ENCODE data around the gene UIMC1.

UIMC1 gene

DNA sequence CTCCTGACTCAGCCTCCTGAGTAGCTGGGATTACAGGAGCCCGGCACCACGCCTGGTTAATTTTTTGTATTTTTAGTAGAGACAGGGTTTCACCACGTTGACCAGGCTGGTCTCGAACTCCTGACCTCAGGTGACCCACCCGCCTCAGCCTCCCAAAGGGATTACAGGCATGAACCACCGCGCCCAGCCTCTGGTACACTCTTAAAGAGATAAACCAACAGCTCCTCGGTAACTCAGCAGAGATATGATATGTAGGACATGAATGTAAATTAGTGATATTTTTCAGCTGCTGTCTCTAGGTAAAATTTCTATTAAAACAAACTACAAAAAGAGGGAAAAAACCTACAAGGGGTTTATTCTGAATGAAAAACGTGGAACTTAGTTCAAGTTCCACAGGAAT, 64.6 kb downstream of the UIMC1 start:
- Histone ChIP-seq H3K27ac (ENCODE audit: low read depth, low read length) (no peak overlapping the region), H3K27me3 (ENCODE audit: control insufficient read depth, insufficient read depth, low read length) (no peaks in the 10 kb centered on the region), H3K9ac (ENCODE audit: low read length) (no peak overlapping the region), H3K4me1 (ENCODE audit: control insufficient read depth, insufficient read depth, low read length) (no peaks in the 10 kb centered on the region), H3K4me3 (ENCODE audit: low read length) (no peak overlapping the region), H3K36me3 (ENCODE audit: control insufficient read depth, insufficient read depth, low read length) (peaks cover 11% of the 10 kb centered on the region)

DNA sequence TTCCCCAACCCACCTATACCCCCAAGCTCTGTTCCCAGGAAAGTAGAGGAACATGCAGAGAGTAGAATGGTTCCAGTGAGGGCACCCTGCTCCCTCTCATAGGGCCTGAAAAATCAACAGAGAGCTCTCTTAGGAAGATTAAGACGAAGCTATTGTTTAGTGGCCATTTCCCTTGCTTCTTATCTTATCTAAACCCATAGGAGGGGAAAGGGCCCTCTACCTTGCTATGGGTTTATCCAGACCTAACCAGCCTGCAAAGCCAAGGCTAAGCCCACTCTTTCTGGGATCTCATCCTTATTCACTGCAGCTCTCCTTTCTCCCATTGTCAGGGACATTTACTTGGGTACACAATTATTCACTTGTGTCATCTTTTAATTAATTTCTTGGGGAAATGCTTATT, 68.1 kb downstream of the UIMC1 start:
- Histone ChIP-seq H3K9ac (ENCODE audit: low read length) (no peak overlapping the region), H3K4me3 (ENCODE audit: low read length) (no peak overlapping the region), H3K27ac (ENCODE audit: low read depth, low read length) (no peak overlapping the region), H3K27me3 (ENCODE audit: control insufficient read depth, insufficient read depth, low read length) (no peaks in the 10 kb centered on the region), H3K36me3 (ENCODE audit: control insufficient read depth, insufficient read depth, low read length) (peaks cover 11% of the 10 kb centered on the region), H3K4me1 (ENCODE audit: control insufficient read depth, insufficient read depth, low read length) (no peaks in the 10 kb centered on the region)

DNA sequence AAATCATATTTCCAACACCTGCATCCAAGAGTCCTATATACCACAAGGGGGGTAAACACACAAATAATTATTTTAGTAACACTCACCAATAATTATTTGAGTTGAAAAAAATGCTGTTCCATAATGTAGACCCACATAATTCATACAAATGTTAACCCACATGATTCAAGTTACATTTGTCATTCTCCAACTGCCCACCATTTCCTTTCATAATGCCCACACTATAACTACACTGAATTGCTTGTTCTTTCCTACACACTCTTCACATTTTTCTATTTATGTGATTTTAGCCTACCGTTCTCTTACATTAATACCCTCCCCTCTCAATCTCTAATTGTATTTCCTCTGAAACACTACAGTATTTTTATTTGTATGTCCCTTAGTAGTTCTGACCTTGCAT, 71.6 kb downstream of the UIMC1 start:
- Histone ChIP-seq H3K36me3 (ENCODE audit: control insufficient read depth, insufficient read depth, low read length) (peaks cover 12% of the 10 kb centered on the region), H3K27me3 (ENCODE audit: control insufficient read depth, insufficient read depth, low read length) (no peaks in the 10 kb centered on the region), H3K4me1 (ENCODE audit: control insufficient read depth, insufficient read depth, low read length) (no peaks in the 10 kb centered on the region), H3K27ac (ENCODE audit: low read depth, low read length) (no peak overlapping the region), H3K4me3 (ENCODE audit: low read length) (no peak overlapping the region), H3K9ac (ENCODE audit: low read length) (no peak overlapping the region)

DNA sequence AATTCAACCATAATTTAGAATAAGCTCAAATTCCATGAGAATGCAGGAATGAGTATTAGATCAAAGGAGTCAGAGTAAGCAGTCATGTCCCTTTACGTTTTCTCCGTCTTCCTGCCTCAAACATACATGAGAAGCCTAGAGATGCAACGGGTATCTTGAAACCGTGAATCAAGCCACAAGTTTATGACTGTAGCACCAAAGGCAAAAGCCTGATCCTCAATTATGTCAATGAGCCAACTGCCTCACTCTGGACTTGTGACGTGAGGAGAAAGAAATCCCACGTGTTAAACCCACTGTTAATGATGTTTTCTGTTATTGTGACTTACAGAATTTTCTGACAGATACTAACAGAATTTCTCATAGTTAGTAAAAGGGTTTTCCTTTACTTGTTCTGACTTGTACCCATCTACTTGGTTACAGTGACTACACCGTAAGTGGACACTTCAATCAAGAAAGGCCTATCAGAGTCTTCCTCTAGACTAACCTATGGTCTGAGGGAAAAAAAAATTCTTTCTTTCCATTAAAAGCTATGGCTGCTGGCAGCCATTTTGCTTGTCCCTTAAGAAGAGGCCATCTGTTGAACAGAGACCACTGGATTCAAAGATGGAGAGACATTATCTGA, 72.2 kb downstream of the UIMC1 start:
- H3K36me3 ChIP-seq (ENCODE audit: control insufficient read depth, insufficient read depth, low read length), result peaks cover 11% of the 10 kb centered on the region

DNA sequence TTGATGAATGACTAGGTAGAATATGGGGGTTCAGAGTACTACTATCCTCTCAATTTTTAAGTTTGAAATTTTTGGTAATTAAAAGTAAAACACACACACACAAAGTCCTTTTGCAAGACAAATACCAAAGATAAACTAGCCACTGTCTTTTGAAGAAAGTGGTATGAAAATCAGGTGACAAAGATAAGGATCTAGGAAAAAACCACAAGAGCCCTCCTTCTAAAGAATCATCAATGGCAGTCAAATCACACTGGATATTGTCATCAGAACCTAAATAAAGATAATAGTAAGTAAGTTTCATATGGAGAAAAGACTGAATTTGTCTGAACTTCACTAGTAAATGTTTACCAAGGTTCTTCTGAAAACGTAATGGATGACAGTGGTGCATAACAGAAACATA, 76.9 kb downstream of the UIMC1 start:
- H3K27me3 ChIP-seq (ENCODE audit: control insufficient read depth, insufficient read depth, low read length), result no peaks in the 10 kb centered on the region
- no peak overlapping the region for H3K4me3 ChIP-seq (ENCODE audit: low read length)
- no peak overlapping the region for H3K27ac ChIP-seq (ENCODE audit: low read depth, low read length)
- H3K9ac ChIP-seq (ENCODE audit: low read length), result no peak overlapping the region
- no peaks in the 10 kb centered on the region for H3K4me1 ChIP-seq (ENCODE audit: control insufficient read depth, insufficient read depth, low read length)
- peaks cover 4% of the 10 kb centered on the region for H3K36me3 ChIP-seq (ENCODE audit: control insufficient read depth, insufficient read depth, low read length)

More for the DNA sequence above, 72.2 kb downstream of the UIMC1 start:
- Histone ChIP-seq H3K27ac (ENCODE audit: low read depth, low read length) (no peak overlapping the region), H3K4me3 (ENCODE audit: low read length) (no peak overlapping the region), H3K4me1 (ENCODE audit: control insufficient read depth, insufficient read depth, low read length) (no peaks in the 10 kb centered on the region), H3K27me3 (ENCODE audit: control insufficient read depth, insufficient read depth, low read length) (no peaks in the 10 kb centered on the region), H3K9ac (ENCODE audit: low read length) (no peak overlapping the region)

DNA sequence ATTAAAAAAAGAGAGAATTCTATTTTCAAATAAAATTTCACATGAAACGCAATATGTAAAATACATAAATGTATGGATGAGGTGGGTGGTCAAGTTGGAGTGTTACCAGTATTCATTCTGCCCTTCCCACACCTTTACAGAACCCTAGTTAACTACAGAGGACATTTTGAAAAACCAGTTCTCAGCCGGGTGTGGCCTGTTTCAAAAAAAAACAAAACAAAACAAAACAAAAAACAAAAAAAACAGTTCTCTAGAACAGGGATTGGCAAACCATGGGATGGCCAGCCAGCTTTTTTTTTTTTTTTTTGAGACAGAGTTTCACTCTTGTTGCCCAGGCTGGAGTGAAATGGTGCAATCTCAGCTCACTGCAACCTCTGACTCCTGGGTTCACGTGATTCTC, 79.0 kb downstream of the UIMC1 start:
- Histone ChIP-seq H3K9ac (ENCODE audit: low read length) (no peak overlapping the region), H3K27me3 (ENCODE audit: control insufficient read depth, insufficient read depth, low read length) (no peaks in the 10 kb centered on the region), H3K4me1 (ENCODE audit: control insufficient read depth, insufficient read depth, low read length) (no peaks in the 10 kb centered on the region), H3K4me3 (ENCODE audit: low read length) (no peak overlapping the region), H3K27ac (ENCODE audit: low read depth, low read length) (no peak overlapping the region), H3K36me3 (ENCODE audit: control insufficient read depth, insufficient read depth, low read length) (peaks cover 4% of the 10 kb centered on the region)

DNA sequence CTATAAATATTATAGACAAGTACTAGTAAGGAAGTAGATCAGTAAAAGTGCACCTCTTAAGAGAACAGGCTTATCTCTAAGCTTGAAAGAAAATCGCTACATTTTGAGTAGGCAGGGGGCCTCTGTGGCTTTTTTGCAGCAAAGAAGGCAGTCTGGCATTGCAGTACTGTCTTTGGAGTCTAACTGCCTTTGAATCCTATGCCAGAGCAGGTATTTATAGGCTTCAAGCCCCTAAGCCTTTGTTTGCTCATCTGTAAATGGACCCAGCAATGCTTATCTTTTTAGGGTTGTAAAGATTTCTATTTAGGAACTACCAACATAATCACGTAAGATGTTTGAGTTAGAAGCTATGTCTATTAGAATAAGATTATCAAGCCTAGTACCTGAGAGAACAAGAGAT, 83.8 kb downstream of the UIMC1 start:
- Histone ChIP-seq H3K27me3 (ENCODE audit: control insufficient read depth, insufficient read depth, low read length) (no peaks in the 10 kb centered on the region), H3K36me3 (ENCODE audit: control insufficient read depth, insufficient read depth, low read length) (no peaks in the 10 kb centered on the region), H3K9ac (ENCODE audit: low read length) (no peak overlapping the region), H3K4me1 (ENCODE audit: control insufficient read depth, insufficient read depth, low read length) (no peaks in the 10 kb centered on the region), H3K27ac (ENCODE audit: low read depth, low read length) (no peak overlapping the region), H3K4me3 (ENCODE audit: low read length) (no peak overlapping the region)

DNA sequence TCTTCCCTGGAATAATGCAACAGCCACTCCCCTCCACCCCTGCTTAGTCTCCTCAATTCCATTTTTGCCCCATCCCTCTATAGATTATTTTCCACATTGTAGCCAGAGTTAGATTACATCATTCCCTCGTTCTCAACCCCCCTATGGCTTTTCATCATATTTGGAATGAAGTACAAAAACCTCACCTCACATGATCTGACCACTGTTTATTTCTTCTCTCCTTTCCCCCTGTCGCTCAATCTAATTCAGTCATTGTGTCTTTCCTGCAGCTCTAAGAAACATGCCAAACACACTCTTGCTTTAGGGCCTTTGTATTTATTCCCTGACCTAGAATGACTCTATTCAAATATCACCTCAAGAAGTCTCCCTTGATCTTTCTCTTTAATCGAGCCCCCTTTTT, 84.9 kb downstream of the UIMC1 start:
- H3K9ac ChIP-seq (ENCODE audit: low read length), result no peak overlapping the region
- H3K4me3 ChIP-seq (ENCODE audit: low read length), result no peak overlapping the region
- H3K27ac ChIP-seq (ENCODE audit: low read depth, low read length), result no peak overlapping the region
- no peaks in the 10 kb centered on the region for H3K27me3 ChIP-seq (ENCODE audit: control insufficient read depth, insufficient read depth, low read length)
- peaks cover 3% of the 10 kb centered on the region for H3K36me3 ChIP-seq (ENCODE audit: control insufficient read depth, insufficient read depth, low read length)
- H3K4me1 ChIP-seq (ENCODE audit: control insufficient read depth, insufficient read depth, low read length), result no peaks in the 10 kb centered on the region

DNA sequence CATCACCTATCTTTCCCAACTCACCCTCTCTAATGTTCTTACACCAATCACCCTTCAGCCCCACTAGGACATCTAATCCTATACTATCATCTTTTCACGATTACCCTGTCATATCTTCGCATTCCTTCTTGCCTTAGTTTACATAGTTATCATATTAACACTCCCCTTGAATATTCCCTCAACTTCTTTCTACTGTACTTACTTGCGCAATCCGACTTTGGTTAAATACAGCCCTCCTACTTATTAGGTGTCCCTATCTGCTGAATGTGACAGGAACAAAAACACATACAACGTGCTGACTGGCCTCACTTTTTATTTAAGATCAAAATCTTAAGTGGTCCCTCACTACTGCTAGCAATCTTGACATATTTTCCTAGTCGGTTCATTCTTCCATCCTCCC, 88.0 kb downstream of the UIMC1 start:
- H3K36me3 ChIP-seq (ENCODE audit: control insufficient read depth, insufficient read depth, low read length), result peaks cover 3% of the 10 kb centered on the region
- H3K27me3 ChIP-seq (ENCODE audit: control insufficient read depth, insufficient read depth, low read length), result no peaks in the 10 kb centered on the region
- H3K4me3 ChIP-seq (ENCODE audit: low read length), result no peak overlapping the region
- H3K27ac ChIP-seq (ENCODE audit: low read depth, low read length), result no peak overlapping the region
- no peak overlapping the region for H3K9ac ChIP-seq (ENCODE audit: low read length)
- H3K4me1 ChIP-seq (ENCODE audit: control insufficient read depth, insufficient read depth, low read length), result no peaks in the 10 kb centered on the region

DNA sequence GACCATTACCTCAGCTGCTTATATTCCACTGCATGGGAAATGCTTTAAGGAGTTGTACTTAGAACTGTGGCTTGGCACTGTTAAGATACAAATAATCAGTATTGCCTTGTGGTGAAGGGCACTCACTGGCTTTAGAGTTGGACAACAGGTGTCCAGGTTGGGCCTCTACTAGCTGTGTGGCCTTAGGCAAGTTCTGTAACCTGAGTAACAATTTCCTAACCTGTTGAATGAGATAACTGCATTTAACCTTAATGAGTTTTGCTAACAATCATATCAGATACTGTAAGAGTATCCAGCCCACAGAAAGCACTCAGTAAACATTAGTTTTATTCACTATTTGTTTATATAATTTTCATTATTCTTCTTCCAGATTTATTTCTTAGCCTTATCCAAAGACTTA, 90.2 kb downstream of the UIMC1 start:
- peaks cover 3% of the 10 kb centered on the region for H3K36me3 ChIP-seq (ENCODE audit: control insufficient read depth, insufficient read depth, low read length)
- H3K9ac ChIP-seq (ENCODE audit: low read length), result no peak overlapping the region
- H3K4me3 ChIP-seq (ENCODE audit: low read length), result no peak overlapping the region
- no peaks in the 10 kb centered on the region for H3K4me1 ChIP-seq (ENCODE audit: control insufficient read depth, insufficient read depth, low read length)
- H3K27ac ChIP-seq (ENCODE audit: low read depth, low read length), result no peak overlapping the region
- H3K27me3 ChIP-seq (ENCODE audit: control insufficient read depth, insufficient read depth, low read length), result no peaks in the 10 kb centered on the region

DNA sequence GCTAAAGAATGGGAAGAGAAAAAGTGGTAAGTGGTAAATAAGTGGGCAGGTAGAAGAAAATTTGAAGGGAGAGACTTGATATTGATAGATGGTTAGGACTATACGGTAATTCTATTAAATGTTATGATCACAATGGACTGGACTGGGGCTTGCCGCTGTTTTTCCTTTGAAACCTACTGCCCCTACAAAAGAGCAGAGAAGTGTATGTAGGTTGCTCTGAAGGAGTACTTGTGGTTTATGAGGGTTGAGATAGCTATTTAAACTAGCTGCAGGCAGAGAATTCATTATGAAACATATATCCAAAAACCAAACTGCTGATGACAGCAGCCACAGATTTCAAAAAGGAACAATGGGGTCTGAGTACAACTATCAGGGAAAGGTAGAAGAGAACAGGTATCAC, 90.7 kb downstream of the UIMC1 start:
- no peak overlapping the region for H3K9ac ChIP-seq (ENCODE audit: low read length)
- H3K4me1 ChIP-seq (ENCODE audit: control insufficient read depth, insufficient read depth, low read length), result no peaks in the 10 kb centered on the region

DNA sequence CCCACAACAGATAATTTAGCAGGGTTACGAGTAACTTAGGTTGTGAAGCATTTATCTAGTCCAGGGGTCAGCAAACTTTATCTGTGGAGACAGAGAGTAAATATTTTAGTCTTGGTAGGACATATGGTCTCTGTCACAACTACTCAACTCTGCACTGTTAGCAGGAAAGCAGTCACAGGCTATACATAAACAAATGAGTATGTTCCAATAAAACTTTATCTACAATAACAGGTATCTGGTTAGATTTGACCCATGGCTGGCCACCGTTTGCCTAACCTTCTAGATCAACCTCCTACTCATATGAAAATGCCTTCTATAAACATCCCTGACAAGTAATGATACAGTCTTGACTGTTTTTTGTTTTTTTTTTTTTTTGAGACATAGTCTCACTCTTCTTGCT, 94.5 kb downstream of the UIMC1 start:
- Histone ChIP-seq H3K27ac (ENCODE audit: low read depth, low read length) (no peak overlapping the region), H3K4me3 (ENCODE audit: low read length) (no peak overlapping the region), H3K36me3 (ENCODE audit: control insufficient read depth, insufficient read depth, low read length) (peaks cover 2% of the 10 kb centered on the region), H3K27me3 (ENCODE audit: control insufficient read depth, insufficient read depth, low read length) (no peaks in the 10 kb centered on the region), H3K9ac (ENCODE audit: low read length) (no peak overlapping the region), H3K4me1 (ENCODE audit: control insufficient read depth, insufficient read depth, low read length) (no peaks in the 10 kb centered on the region)

More for the DNA sequence above, 90.7 kb downstream of the UIMC1 start:
- no peaks in the 10 kb centered on the region for H3K27me3 ChIP-seq (ENCODE audit: control insufficient read depth, insufficient read depth, low read length)
- H3K4me3 ChIP-seq (ENCODE audit: low read length), result no peak overlapping the region
- no peak overlapping the region for H3K27ac ChIP-seq (ENCODE audit: low read depth, low read length)
- H3K36me3 ChIP-seq (ENCODE audit: control insufficient read depth, insufficient read depth, low read length), result peaks cover 3% of the 10 kb centered on the region

DNA sequence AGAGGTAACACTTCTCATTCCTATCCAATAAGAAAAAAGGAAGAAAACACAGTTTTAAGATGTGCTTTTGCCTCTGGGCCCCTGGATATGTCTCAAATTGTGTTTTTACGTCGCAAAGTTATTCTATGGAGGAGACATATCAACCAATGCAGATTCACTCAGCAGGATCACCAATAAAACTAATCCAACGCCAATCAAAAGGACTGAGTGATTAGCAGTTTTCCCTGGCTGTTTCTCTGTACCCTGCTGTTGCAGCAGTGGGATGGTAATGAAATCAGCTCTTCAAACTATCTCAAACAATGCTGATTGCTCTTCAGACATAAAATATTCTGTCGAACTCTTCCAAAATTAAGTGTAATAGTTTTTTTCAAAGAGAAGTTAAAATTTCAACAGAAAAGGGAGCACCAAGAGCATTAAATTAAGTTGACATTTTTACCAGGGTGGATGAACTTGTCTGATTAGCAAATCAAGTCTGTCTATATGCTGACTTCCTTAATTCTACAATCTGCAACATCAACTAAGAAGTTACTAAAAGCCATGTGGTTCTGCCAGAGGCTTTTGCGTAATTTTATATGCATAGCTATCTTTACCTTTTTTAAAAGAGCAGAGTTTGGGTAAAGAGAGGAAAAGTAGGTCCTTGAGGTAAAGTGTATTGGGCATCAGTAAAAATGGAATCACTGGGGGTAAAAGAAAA, 97.8 kb downstream of the UIMC1 start:
- Histone ChIP-seq H3K36me3 (ENCODE audit: control insufficient read depth, insufficient read depth, low read length) (peaks cover 27% of the 10 kb centered on the region), H3K4me1 (ENCODE audit: control insufficient read depth, insufficient read depth, low read length) (no peaks in the 10 kb centered on the region), H3K4me3 (ENCODE audit: low read length) (no peak overlapping the region), H3K9ac (ENCODE audit: low read length) (no peak overlapping the region), H3K27ac (ENCODE audit: low read depth, low read length) (no peak overlapping the region), H3K27me3 (ENCODE audit: control insufficient read depth, insufficient read depth, low read length) (no peaks in the 10 kb centered on the region)
